Endothelial cell of umbilical vein (primary cell): ENCODE results near the gene TAF3. TPM values are rescaled to one million over a fixed set of nuclear protein-coding genes. Genes with fewer than 3 reads are reported as not detected.

Source experiments
- BruUV-seq: library from RNA; stranded (reverse); fragments of 400-500 nt; replicated peaks from 2 replicates; lab custom pipeline; 2021; lab: Mats Ljungman, UMichigan
- CTCF ChIA-PET: fragments of 300-600, 350-600 bp; sonication (Branson Sonifier 250); formaldehyde crosslinking; loops from one replicate; lab custom pipeline; 2021; ENCODE audit warnings: antibody characterized with exemption, inconsistent platforms; lab: Charles Lee
- POLR2A ChIA-PET: fragments of 300-600, 350-600 bp; sonication (Branson Sonifier 250); formaldehyde crosslinking; loops from one replicate; lab custom pipeline; 2021; ENCODE audit warnings: antibody characterized with exemption, inconsistent platforms; lab: Charles Lee
- DNase-seq: peaks from one replicate; pipeline ENCODE4 v3.0.0-alpha.2; 2011; ENCODE audit warnings: low read depth, low spot score
- FAIRE-seq: peaks from 2 replicates; lab custom pipeline; 2011; peaks lifted over from hg19 to GRCh38; lab: Jason Lieb, UNC
- H2AFZ ChIP-seq: 2 replicates; pipeline ENCODE4 v1.6.0; 2012; ENCODE audit warnings: low read depth, low read length, control low read depth, inconsistent platforms
- H3K27ac ChIP-seq: 2 replicates; pipeline ENCODE4 v1.5.1; 2011; ENCODE audit warnings: low read depth, mild to moderate bottlenecking, control low read depth, low read length, moderate library complexity; ENCODE audit not compliant: insufficient read depth
- H3K27me3 ChIP-seq, 2 experiments: 2 replicates each; pipeline versions ENCODE4 v1.6.0 to v1.6.1; 2011; ENCODE audit warnings: low read length in 2 of 2, mixed read lengths in 1 of 2; ENCODE audit not compliant: control insufficient read depth in 2 of 2, insufficient read depth in 2 of 2
- H3K36me3 ChIP-seq, 2 experiments: 2 replicates in 1 of 2; 3 replicates in 1 of 2; pipeline ENCODE4 v1.5.1; 2011; ENCODE audit warnings: low read length in 2 of 2, mild to moderate bottlenecking in 1 of 2, moderate library complexity in 1 of 2; ENCODE audit not compliant: control insufficient read depth in 2 of 2, insufficient read depth in 2 of 2; ENCODE audit errors: extremely low read depth in 1 of 2
- H3K4me1 ChIP-seq: 3 replicates; pipeline ENCODE4 v1.5.1; 2011; ENCODE audit warnings: mild to moderate bottlenecking, low read length; ENCODE audit not compliant: control insufficient read depth, insufficient read depth; ENCODE audit errors: extremely low read depth
- H3K4me2 ChIP-seq: 2 replicates; pipeline ENCODE4 v1.6.1; 2011; ENCODE audit warnings: low read length, control low read depth, mixed read lengths; ENCODE audit not compliant: insufficient read depth
- H3K4me3 ChIP-seq, 3 experiments: fragments of 200-600 bp in 1 of 3; sonication (generic), shearing (Covaris generic) in 1 of 3; replicated peaks in 1 of 3; 2 replicates each; pipeline ENCODE4 v1.5.1; 2011 to 2016; ENCODE audit warnings: control low read depth in 3 of 3, low read length in 3 of 3, mild to moderate bottlenecking in 2 of 3, inconsistent platforms in 1 of 3, low read depth in 1 of 3, moderate library complexity in 1 of 3; ENCODE audit not compliant: insufficient read depth in 1 of 3
- H3K79me2 ChIP-seq: 2 replicates; pipeline ENCODE4 v1.6.0; 2012; ENCODE audit warnings: low read length, inconsistent platforms; ENCODE audit not compliant: control insufficient read depth, insufficient read depth
- H3K9ac ChIP-seq: replicated peaks from 2 replicates; pipeline ENCODE3; 2011; ENCODE audit warnings: low read length, control low read depth; ENCODE audit not compliant: insufficient read depth; ENCODE audit errors: extremely low read depth
- H3K9me1 ChIP-seq: replicated peaks from 3 replicates; pipeline ENCODE4 v1.6.0; 2011; ENCODE audit warnings: mild to moderate bottlenecking, low read length; ENCODE audit not compliant: control insufficient read depth, insufficient read depth; ENCODE audit errors: extremely low read depth
- H3K9me3 ChIP-seq: replicated peaks from 2 replicates; pipeline ENCODE4 v1.5.1; 2012; ENCODE audit warnings: low read length, inconsistent platforms; ENCODE audit not compliant: control insufficient read depth, insufficient read depth
- H4K20me1 ChIP-seq: replicated peaks from 2 replicates; pipeline ENCODE3; 2011; ENCODE audit warnings: mild to moderate bottlenecking, low read length; ENCODE audit not compliant: control insufficient read depth, insufficient read depth; ENCODE audit errors: extremely low read depth
- CTCF ChIP-seq, 2 donors: IDR thresholded peaks; 1 replicate in 1 of 2; 2 replicates in 1 of 2; pipeline ENCODE4 v1.5.1; 2011; ENCODE audit warnings: low read length in 2 of 2, mild to moderate bottlenecking in 2 of 2, moderate library complexity in 2 of 2, control low read depth in 1 of 2, inconsistent platforms in 1 of 2, low read depth in 1 of 2; ENCODE audit not compliant: insufficient read depth in 1 of 2; ENCODE audit errors: extremely low read depth in 1 of 2
- EZH2 ChIP-seq: IDR thresholded peaks from 2 replicates; pipeline ENCODE4 v1.6.1; 2012; ENCODE audit warnings: borderline replicate concordance, low read depth, mild to moderate bottlenecking, moderate library complexity, low read length, inconsistent platforms; ENCODE audit not compliant: severe bottlenecking
- FOS ChIP-seq: IDR thresholded peaks from 2 replicates; pipeline ENCODE4 v1.6.1; 2011; ENCODE audit warnings: mild to moderate bottlenecking, low read length, moderate library complexity, borderline replicate concordance; ENCODE audit not compliant: insufficient read depth
- GATA2 ChIP-seq: IDR thresholded peaks from 2 replicates; pipeline ENCODE4 v1.7.0; 2011; ENCODE audit warnings: low read depth, mild to moderate bottlenecking, moderate library complexity, mixed read lengths, low read length; ENCODE audit not compliant: insufficient read length, insufficient read depth
- JUN ChIP-seq: IDR thresholded peaks from 2 replicates; pipeline ENCODE4 v1.6.1; 2011; ENCODE audit warnings: borderline replicate concordance, low read depth; ENCODE audit not compliant: insufficient read length, insufficient read depth
- MYC ChIP-seq: IDR thresholded peaks from one replicate; pipeline ENCODE4 v1.6.1; 2011; ENCODE audit warnings: mild to moderate bottlenecking, low read depth, low read length
- POLR2A ChIP-seq: IDR thresholded peaks from 2 replicates; pipeline ENCODE4 v1.6.1; 2012; ENCODE audit warnings: low read depth, mild to moderate bottlenecking, control low read depth, low read length
- POLR2AphosphoS5 ChIP-seq: IDR thresholded peaks from 2 replicates; pipeline ENCODE4 v1.6.1; 2012; ENCODE audit warnings: low read depth, mild to moderate bottlenecking, control low read depth, low read length, moderate library complexity; ENCODE audit not compliant: insufficient read depth
- dilution Hi-C: fragments of 300-500 bp; cut with MboI; formaldehyde crosslinking; loops from one replicate; pipeline ENCODE4 v1.15.0; 2019; ENCODE audit warnings: low sequenced_read_pairs; ENCODE audit not compliant: extremely low pct_ligation_motif_present
- intact Hi-C: fragments of 100-400 bp; cut with micrococcal nuclease; formaldehyde crosslinking; loops from one replicate; pipeline ENCODE4 v1.10.0; 2022
- polyA plus RNA-seq, 4 experiments: library from polyadenylated mRNA; depleted of rRNA in 3 of 4; stranded (reverse) in 3 of 4; unstranded in 1 of 4; fragments of >200 nt; gene quantifications; 2 replicates each; pipeline versions ENCODE4 v1.2.1 to v1.2.3, GENCODE V29; 2011 to 2012; ENCODE audit warnings: missing spikeins in 1 of 4
- total RNA-seq: library from RNA; stranded (reverse); gene quantifications from 2 replicates; pipeline ENCODE4 v1.2.3, GENCODE V29; 2021

TAF3 gene
- total and polyA plus RNA-seq, 2 donors (not counting 3 experiments of a cell fraction or from before 2014, with no cell fraction given) = 2.4 to 10.5 TPM

DNA sequence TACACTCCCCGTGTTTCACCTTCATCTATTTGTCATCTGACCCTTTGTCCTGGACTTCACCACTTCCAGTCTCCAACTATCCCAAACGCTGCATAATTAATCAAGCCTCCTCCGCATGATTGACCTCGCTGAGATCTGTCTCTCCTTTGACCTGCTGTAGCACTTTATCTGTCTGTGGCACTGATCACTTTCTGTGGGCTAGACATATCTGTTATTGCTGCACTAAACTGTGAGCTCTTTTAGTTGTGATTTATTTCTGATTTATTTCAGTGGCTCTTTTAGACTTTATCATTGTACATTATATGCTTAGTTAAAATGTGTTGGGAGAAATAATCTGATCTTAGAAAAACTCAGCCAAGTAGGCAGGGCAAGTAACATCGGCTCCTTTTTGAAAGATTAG, 144.3 kb downstream of the TAF3 start:
- Histone ChIP-seq H3K4me3 (no peak overlapping the region), H3K9ac (no peak overlapping the region), H3K4me1 (no peaks in the 10 kb centered on the region), H3K27ac (no peak overlapping the region), H3K4me2 (no peak overlapping the region), H4K20me1 (no peaks in the 10 kb centered on the region), H3K9me3 (no peaks in the 10 kb centered on the region), H3K36me3 (peaks cover 2% of the 10 kb centered on the region in 2 experiments), H3K79me2 (no peaks in the 10 kb centered on the region), H3K9me1 (no peaks in the 10 kb centered on the region), H3K27me3 (no peaks in the 10 kb centered on the region), H2AFZ (no peak overlapping the region)
- intact Hi-C loops (no loop called here), dilution Hi-C loops (no loop called here)
- DNase-seq (no peak), FAIRE-seq (no peak)
- TF ChIP-seq CTCF (IDR thresholded peaks at IDR 0.05; ENCODE audit: extremely low read depth in 1 of 2, insufficient read depth in 1 of 2, low read depth in 1 of 2, low read length in 2 of 2) (no peak), FOS (no peak), POLR2A (no peak), MYC (no peak), GATA2 (no peak), EZH2 (no peak)
- CTCF ChIA-PET = no interaction called here
- BruUV-seq = no TSS peak
- POLR2A ChIA-PET = no interaction called here

GRCh38 chr10:7965457-7965856, 147.2 kb downstream of the TAF3 start:
- no peak overlapping the region for H3K27ac ChIP-seq
- H3K79me2 ChIP-seq = no peaks in the 10 kb centered on the region
- intact Hi-C loops (loop anchor here (5.0 kb wide), 1 partner anchor 87 kb away; the partner anchor contains the start of gene GATA3), dilution Hi-C loops (no loop called here)
- H3K4me1 ChIP-seq = peaks cover 21% of the 10 kb centered on the region
- H3K36me3 ChIP-seq = peaks cover 2% of the 10 kb centered on the region in 2 experiments
- no peak overlapping the region for H3K9ac ChIP-seq
- no peaks in the 10 kb centered on the region for H3K27me3 ChIP-seq
- FAIRE-seq (no peak), DNase-seq (no peak)
- TF ChIP-seq EZH2 (no peak), CTCF (IDR thresholded peaks at IDR 0.05; ENCODE audit: extremely low read depth in 1 of 2, insufficient read depth in 1 of 2, low read depth in 1 of 2, low read length in 2 of 2) (no peak), POLR2A (no peak), POLR2AphosphoS5 (no peak), JUN (no peak)
- ChIA-PET POLR2A (no interaction called here), CTCF (no interaction called here)
- H3K4me3 ChIP-seq = no peak overlapping the region
- no TSS peak for BruUV-seq
- no peak overlapping the region for H2AFZ ChIP-seq
- no peaks in the 10 kb centered on the region for H3K9me3 ChIP-seq
- H3K9me1 ChIP-seq = no peaks in the 10 kb centered on the region
- no peak overlapping the region for H3K4me2 ChIP-seq
- no peaks in the 10 kb centered on the region for H4K20me1 ChIP-seq
